GM23338 (cell line): Measurements from ENCODE around the gene RBBP4. TPM values are rescaled to one million over a fixed set of nuclear protein-coding genes. Genes with fewer than 3 reads are reported as not detected.

Experiments used
- ATAC-seq: fragments of 200-7000 bp; cut with Tn5 transposase; 3 replicates; pipeline ENCODE4 v1.9.1; 2020
- DNase-seq: peaks from one replicate; pipeline ENCODE4 v3.0.0-alpha.2; 2015; ENCODE audit warnings: low spot score
- H2AFZ ChIP-seq: fragments of 200-600 bp; sonication (generic); 2 replicates; pipeline ENCODE4 v1.8.0; 2016; ENCODE audit warnings: antibody characterized with exemption, mild to moderate bottlenecking, moderate library complexity
- H3F3A ChIP-seq: fragments of 200-600 bp; sonication (generic); replicated peaks from 2 replicates; pipeline ENCODE4 v1.8.0; 2017; ENCODE audit warnings: antibody characterized with exemption, mixed run types, low read depth
- H3K27ac ChIP-seq: fragments of 200-600 bp; sonication (generic); 2 replicates; pipeline ENCODE4 v1.6.1; 2016; ENCODE audit warnings: low read depth
- H3K27me3 ChIP-seq: fragments of 200-600 bp; sonication (generic); 2 replicates; pipeline ENCODE4 v1.8.0; 2016; ENCODE audit warnings: mild to moderate bottlenecking, mixed run types, moderate library complexity; ENCODE audit not compliant: insufficient read depth
- H3K36me3 ChIP-seq: fragments of 200-600 bp; sonication (generic); 2 replicates; pipeline ENCODE4 v1.8.0; 2016; ENCODE audit warnings: mild to moderate bottlenecking; ENCODE audit not compliant: insufficient read depth
- H3K4me1 ChIP-seq: fragments of 200-600 bp; sonication (generic); 2 replicates; pipeline ENCODE4 v1.8.0; 2016; ENCODE audit warnings: mild to moderate bottlenecking, moderate library complexity; ENCODE audit not compliant: insufficient read depth
- H3K4me2 ChIP-seq: fragments of 200-600 bp; sonication (generic); 2 replicates; pipeline ENCODE4 v1.7.1; 2017; ENCODE audit warnings: mixed run types
- H3K4me3 ChIP-seq: fragments of 200-600 bp; sonication (generic); 2 replicates; pipeline ENCODE4 v1.6.1; 2016; ENCODE audit warnings: mixed run types
- H3K79me2 ChIP-seq: fragments of 200-600 bp; sonication (generic); replicated peaks from 2 replicates; pipeline ENCODE4 v1.8.0; 2017; ENCODE audit warnings: mild to moderate bottlenecking; ENCODE audit not compliant: insufficient read depth
- H3K9me2 ChIP-seq: fragments of 200-600 bp; sonication (generic); 2 replicates; pipeline ENCODE4 v1.8.0; 2017; ENCODE audit not compliant: insufficient read depth
- H4K20me1 ChIP-seq: fragments of 200-600 bp; sonication (generic); replicated peaks from 2 replicates; pipeline ENCODE4 v1.8.0; 2017; ENCODE audit warnings: mild to moderate bottlenecking; ENCODE audit not compliant: insufficient read depth
- H3K27ac Mint-ChIP-seq: 2 replicates; pipeline ENCODE4 v1.8.0; 2020; ENCODE audit warnings: inconsistent platforms, mild to moderate bottlenecking, moderate library complexity, mixed read lengths
- H3K27me3 Mint-ChIP-seq: 3 replicates; pipeline ENCODE4 v1.8.0; 2022; ENCODE audit warnings: low read depth, mild to moderate bottlenecking, moderate library complexity, mixed read lengths, inconsistent platforms; ENCODE audit not compliant: insufficient read depth, poor library complexity
- H3K36me3 Mint-ChIP-seq: 3 replicates; pipeline ENCODE4 v1.8.0; 2021; ENCODE audit warnings: low read depth, mild to moderate bottlenecking, inconsistent platforms, moderate library complexity, mixed read lengths
- H3K4me1 Mint-ChIP-seq: 3 replicates; pipeline ENCODE4 v1.8.0; 2020; ENCODE audit warnings: mild to moderate bottlenecking, inconsistent platforms, mixed read lengths
- H3K4me3 Mint-ChIP-seq: 3 replicates; pipeline ENCODE4 v1.8.0; 2021; ENCODE audit warnings: moderate library complexity, mild to moderate bottlenecking, inconsistent platforms, mixed read lengths
- H3K9me3 Mint-ChIP-seq: 3 replicates; pipeline ENCODE4 v1.8.0; 2020; ENCODE audit warnings: moderate library complexity, mild to moderate bottlenecking, inconsistent platforms, mixed read lengths
- CREB1 ChIP-seq: fragments of 250-450 bp; sonication (Bioruptor Pico); IDR thresholded peaks from 2 replicates; pipeline ENCODE4 v1.5.0; 2020; ENCODE audit warnings: low read depth, mild to moderate bottlenecking, moderate library complexity
- EZH2 ChIP-seq: fragments of 200-600 bp; sonication (generic); IDR thresholded peaks from one replicate; pipeline ENCODE4 v1.8.0; 2017; ENCODE audit warnings: antibody characterized with exemption, mild to moderate bottlenecking, low read depth; ENCODE audit not compliant: unreplicated experiment
- JUNB ChIP-seq: IDR thresholded peaks from one replicate; pipeline ENCODE4 v1.6.1; 2016; ENCODE audit warnings: antibody characterized with exemption; ENCODE audit not compliant: unreplicated experiment
- POLR2AphosphoS5 ChIP-seq: IDR thresholded peaks from 2 replicates; pipeline ENCODE4 v1.6.1; 2016; ENCODE audit warnings: antibody characterized with exemption, low read depth
- ZNF331 ChIP-seq: fragments of 250-450 bp; sonication (Bioruptor Pico); IDR thresholded peaks from 2 replicates; pipeline ENCODE4 v1.5.0; 2020; ENCODE audit warnings: low read depth, mild to moderate bottlenecking, moderate library complexity
- polyA plus RNA-seq: library from polyadenylated mRNA; unstranded; fragments of >200 nt; fragmentation: Nextera tagmentation; extraction: Ambion mirVana; gene quantifications from 2 replicates; pipeline ENCODE4 v1.2.1, GENCODE V29; 2016
- total RNA-seq: library from RNA; depleted of rRNA; stranded (reverse); fragments of >200 nt; shearing (Covaris generic); gene quantifications from 2 replicates; pipeline ENCODE4 v1.2.3, GENCODE V29; 2014
- TF ChIP-seq, protein P1 (sequence below): IDR thresholded peaks from one replicate; pipeline ENCODE4 v1.6.1; 2018; ENCODE audit warnings: antibody characterized with exemption; ENCODE audit not compliant: unreplicated experiment
- TF ChIP-seq, protein P2 (sequence below): fragments of 250-450 bp; sonication (Bioruptor Pico); IDR thresholded peaks from 2 replicates; pipeline ENCODE4 v1.5.0; 2020; ENCODE audit warnings: mild to moderate bottlenecking, moderate library complexity

RBBP4 gene
- total and polyA plus RNA-seq, 2 experiments from 2014 or later: 262 to 312 TPM

DNA sequence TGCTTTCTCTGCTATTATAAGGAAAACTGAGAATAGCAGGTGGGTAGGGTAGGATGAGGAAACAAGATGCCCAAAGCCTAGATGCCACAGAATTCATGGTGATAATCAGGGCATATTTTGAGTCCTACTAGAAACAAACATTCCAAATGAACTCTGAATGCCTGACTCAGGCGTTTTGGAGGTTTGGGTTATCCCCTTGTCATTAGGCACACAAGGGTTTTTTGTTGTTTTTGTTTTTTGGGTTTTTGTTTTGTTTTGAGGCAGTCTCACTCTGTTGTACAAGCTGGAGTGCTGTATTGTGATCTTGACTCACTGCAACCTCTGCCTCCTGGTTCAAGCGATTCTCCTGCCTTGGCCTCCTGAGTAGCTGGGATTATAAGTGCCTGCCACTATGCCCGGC, 32.4 kb downstream of the RBBP4 start:
- H3K27me3 Mint-ChIP-seq: peaks cover 4% of the 10 kb centered on the region

More for the DNA sequence above, 32.4 kb downstream of the RBBP4 start:
- Mint-ChIP-seq H3K9me3 (no peaks in the 10 kb centered on the region), H3K4me1 (no peaks in the 10 kb centered on the region), H3K27ac (no peak overlapping the region), H3K36me3 (peaks cover 66% of the 10 kb centered on the region; the same call in 2 of the 3 replicates), H3K4me3 (no peak overlapping the region)
- H3K9me2 ChIP-seq: no peaks in the 10 kb centered on the region
- H3F3A ChIP-seq: peaks cover 42% of the 10 kb centered on the region; the same call in 1 of the 2 replicates
- no peak for DNase-seq
- TF ChIP-seq ZNF331 (no peak), EZH2 (no peak), POLR2AphosphoS5 (no peak), JUNB (no peak), CREB1 (CRISPR knock-in tag) (no peak)
- TF ChIP-seq, protein P1, sequence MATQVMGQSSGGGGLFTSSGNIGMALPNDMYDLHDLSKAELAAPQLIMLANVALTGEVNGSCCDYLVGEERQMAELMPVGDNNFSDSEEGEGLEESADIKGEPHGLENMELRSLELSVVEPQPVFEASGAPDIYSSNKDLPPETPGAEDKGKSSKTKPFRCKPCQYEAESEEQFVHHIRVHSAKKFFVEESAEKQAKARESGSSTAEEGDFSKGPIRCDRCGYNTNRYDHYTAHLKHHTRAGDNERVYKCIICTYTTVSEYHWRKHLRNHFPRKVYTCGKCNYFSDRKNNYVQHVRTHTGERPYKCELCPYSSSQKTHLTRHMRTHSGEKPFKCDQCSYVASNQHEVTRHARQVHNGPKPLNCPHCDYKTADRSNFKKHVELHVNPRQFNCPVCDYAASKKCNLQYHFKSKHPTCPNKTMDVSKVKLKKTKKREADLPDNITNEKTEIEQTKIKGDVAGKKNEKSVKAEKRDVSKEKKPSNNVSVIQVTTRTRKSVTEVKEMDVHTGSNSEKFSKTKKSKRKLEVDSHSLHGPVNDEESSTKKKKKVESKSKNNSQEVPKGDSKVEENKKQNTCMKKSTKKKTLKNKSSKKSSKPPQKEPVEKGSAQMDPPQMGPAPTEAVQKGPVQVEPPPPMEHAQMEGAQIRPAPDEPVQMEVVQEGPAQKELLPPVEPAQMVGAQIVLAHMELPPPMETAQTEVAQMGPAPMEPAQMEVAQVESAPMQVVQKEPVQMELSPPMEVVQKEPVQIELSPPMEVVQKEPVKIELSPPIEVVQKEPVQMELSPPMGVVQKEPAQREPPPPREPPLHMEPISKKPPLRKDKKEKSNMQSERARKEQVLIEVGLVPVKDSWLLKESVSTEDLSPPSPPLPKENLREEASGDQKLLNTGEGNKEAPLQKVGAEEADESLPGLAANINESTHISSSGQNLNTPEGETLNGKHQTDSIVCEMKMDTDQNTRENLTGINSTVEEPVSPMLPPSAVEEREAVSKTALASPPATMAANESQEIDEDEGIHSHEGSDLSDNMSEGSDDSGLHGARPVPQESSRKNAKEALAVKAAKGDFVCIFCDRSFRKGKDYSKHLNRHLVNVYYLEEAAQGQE: no peak
- TF ChIP-seq, protein P2, sequence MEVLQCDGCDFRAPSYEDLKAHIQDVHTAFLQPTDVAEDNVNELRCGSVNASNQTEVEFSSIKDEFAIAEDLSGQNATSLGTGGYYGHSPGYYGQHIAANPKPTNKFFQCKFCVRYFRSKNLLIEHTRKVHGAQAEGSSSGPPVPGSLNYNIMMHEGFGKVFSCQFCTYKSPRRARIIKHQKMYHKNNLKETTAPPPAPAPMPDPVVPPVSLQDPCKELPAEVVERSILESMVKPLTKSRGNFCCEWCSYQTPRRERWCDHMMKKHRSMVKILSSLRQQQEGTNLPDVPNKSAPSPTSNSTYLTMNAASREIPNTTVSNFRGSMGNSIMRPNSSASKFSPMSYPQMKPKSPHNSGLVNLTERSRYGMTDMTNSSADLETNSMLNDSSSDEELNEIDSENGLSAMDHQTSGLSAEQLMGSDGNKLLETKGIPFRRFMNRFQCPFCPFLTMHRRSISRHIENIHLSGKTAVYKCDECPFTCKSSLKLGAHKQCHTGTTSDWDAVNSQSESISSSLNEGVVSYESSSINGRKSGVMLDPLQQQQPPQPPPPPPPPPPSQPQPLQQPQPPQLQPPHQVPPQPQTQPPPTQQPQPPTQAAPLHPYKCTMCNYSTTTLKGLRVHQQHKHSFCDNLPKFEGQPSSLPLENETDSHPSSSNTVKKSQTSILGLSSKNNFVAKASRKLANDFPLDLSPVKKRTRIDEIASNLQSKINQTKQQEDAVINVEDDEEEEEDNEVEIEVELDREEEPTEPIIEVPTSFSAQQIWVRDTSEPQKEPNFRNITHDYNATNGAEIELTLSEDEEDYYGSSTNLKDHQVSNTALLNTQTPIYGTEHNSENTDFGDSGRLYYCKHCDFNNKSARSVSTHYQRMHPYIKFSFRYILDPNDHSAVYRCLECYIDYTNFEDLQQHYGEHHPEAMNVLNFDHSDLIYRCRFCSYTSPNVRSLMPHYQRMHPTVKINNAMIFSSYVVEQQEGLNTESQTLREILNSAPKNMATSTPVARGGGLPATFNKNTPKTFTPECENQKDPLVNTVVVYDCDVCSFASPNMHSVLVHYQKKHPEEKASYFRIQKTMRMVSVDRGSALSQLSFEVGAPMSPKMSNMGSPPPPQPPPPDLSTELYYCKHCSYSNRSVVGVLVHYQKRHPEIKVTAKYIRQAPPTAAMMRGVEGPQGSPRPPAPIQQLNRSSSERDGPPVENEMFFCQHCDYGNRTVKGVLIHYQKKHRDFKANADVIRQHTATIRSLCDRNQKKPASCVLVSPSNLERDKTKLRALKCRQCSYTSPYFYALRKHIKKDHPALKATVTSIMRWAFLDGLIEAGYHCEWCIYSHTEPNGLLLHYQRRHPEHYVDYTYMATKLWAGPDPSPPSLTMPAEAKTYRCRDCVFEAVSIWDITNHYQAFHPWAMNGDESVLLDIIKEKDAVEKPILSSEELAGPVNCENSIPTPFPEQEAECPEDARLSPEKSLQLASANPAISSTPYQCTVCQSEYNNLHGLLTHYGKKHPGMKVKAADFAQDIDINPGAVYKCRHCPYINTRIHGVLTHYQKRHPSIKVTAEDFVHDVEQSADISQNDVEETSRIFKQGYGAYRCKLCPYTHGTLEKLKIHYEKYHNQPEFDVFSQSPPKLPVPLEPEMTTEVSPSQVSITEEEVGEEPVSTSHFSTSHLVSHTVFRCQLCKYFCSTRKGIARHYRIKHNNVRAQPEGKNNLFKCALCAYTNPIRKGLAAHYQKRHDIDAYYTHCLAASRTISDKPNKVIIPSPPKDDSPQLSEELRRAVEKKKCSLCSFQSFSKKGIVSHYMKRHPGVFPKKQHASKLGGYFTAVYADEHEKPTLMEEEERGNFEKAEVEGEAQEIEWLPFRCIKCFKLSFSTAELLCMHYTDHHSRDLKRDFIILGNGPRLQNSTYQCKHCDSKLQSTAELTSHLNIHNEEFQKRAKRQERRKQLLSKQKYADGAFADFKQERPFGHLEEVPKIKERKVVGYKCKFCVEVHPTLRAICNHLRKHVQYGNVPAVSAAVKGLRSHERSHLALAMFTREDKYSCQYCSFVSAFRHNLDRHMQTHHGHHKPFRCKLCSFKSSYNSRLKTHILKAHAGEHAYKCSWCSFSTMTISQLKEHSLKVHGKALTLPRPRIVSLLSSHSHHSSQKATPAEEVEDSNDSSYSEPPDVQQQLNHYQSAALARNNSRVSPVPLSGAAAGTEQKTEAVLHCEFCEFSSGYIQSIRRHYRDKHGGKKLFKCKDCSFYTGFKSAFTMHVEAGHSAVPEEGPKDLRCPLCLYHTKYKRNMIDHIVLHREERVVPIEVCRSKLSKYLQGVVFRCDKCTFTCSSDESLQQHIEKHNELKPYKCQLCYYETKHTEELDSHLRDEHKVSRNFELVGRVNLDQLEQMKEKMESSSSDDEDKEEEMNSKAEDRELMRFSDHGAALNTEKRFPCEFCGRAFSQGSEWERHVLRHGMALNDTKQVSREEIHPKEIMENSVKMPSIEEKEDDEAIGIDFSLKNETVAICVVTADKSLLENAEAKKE (CRISPR knock-in tag): no peak
- peak overlapping the region; percentile 33 for H3K27ac ChIP-seq
- no peak overlapping the region for H2AFZ ChIP-seq
- H3K4me3 ChIP-seq: no peak overlapping the region
- peaks cover 69% of the 10 kb centered on the region for H3K36me3 ChIP-seq
- H3K4me2 ChIP-seq: no peak overlapping the region
- H3K27me3 ChIP-seq: no peaks in the 10 kb centered on the region
- H3K4me1 ChIP-seq: no peaks in the 10 kb centered on the region
- H3K79me2 ChIP-seq: no peaks in the 10 kb centered on the region
- H4K20me1 ChIP-seq: peaks cover 11% of the 10 kb centered on the region
- ATAC-seq: no peak
